WTC11 (cell line): ENCODE data around the gene RIMBP2. TPM values are rescaled to one million over a fixed set of nuclear protein-coding genes. Genes with fewer than 3 reads are reported as not detected.

Source experiments
- ATAC-seq: fragments of 200-7000 bp; cut with Tn5 transposase; 2 replicates; pipeline ENCODE4 v1.10.0; 2021; ENCODE audit warnings: mild to moderate bottlenecking, moderate library complexity
- CTCF ChIA-PET: fragments of 300-600 bp; sonication (Branson Sonifier 250); formaldehyde crosslinking; loops from one replicate; lab custom pipeline; 2021; ENCODE audit warnings: antibody characterized with exemption; lab: Charles Lee
- POLR2A ChIA-PET: fragments of 350-600 bp; sonication (Branson Sonifier 250); formaldehyde crosslinking; loops from one replicate; lab custom pipeline; 2021; ENCODE audit warnings: antibody characterized with exemption; lab: Charles Lee
- DNase-seq: peaks from one replicate; pipeline ENCODE4 v3.0.0; 2021; ENCODE audit warnings: low spot score
- H3K27ac Mint-ChIP-seq: 2 replicates; pipeline ENCODE4 v1.8.0; 2021; ENCODE audit warnings: mixed read lengths
- H3K27me3 Mint-ChIP-seq: 2 replicates; pipeline ENCODE4 v1.8.0; 2021; ENCODE audit warnings: low read depth, mild to moderate bottlenecking, moderate library complexity, mixed read lengths
- H3K36me3 Mint-ChIP-seq: 2 replicates; pipeline ENCODE4 v1.8.0; 2021; ENCODE audit warnings: mixed read lengths
- H3K4me1 Mint-ChIP-seq: 2 replicates; pipeline ENCODE4 v1.8.0; 2022; ENCODE audit warnings: mixed read lengths
- H3K4me3 Mint-ChIP-seq: 2 replicates; pipeline ENCODE4 v1.8.0; 2021; ENCODE audit warnings: mild to moderate bottlenecking, moderate library complexity, mixed read lengths
- H3K9me3 Mint-ChIP-seq: 2 replicates; pipeline ENCODE4 v1.8.0; 2021; ENCODE audit warnings: mixed read lengths
- ATF1 ChIP-seq: sonication (generic); formaldehyde crosslinking; IDR thresholded peaks from 2 replicates; pipeline ENCODE4 v1.8.1; 2023; ENCODE audit warnings: mild to moderate bottlenecking, moderate library complexity, missing genetic modification reagents
- EMX1 ChIP-seq: fragments of 250-450 bp; sonication (Bioruptor Pico); IDR thresholded peaks from 2 replicates; pipeline ENCODE4 v1.8.0; 2021; ENCODE audit warnings: mild to moderate bottlenecking
- ESRRA ChIP-seq: sonication (generic); formaldehyde crosslinking; IDR thresholded peaks from 2 replicates; pipeline ENCODE4 v1.8.1; 2022; ENCODE audit warnings: mild to moderate bottlenecking, missing genetic modification reagents, borderline replicate concordance
- GABPB1 ChIP-seq: sonication (generic); formaldehyde crosslinking; IDR thresholded peaks from 2 replicates; pipeline ENCODE4 v1.8.1; 2023; ENCODE audit warnings: mild to moderate bottlenecking, missing genetic modification reagents
- HMGA2 ChIP-seq: fragments of 250-450 bp; sonication (Bioruptor Pico); IDR thresholded peaks from 2 replicates; pipeline ENCODE4 v1.4.0; 2021; ENCODE audit warnings: mild to moderate bottlenecking, moderate library complexity
- MXD4 ChIP-seq: fragments of 250-450 bp; sonication (Bioruptor Pico); IDR thresholded peaks from 2 replicates; pipeline ENCODE4 v1.8.0; 2021; ENCODE audit warnings: mild to moderate bottlenecking, moderate library complexity, borderline replicate concordance
- OVOL2 ChIP-seq: fragments of 250-450 bp; sonication (Bioruptor Pico); IDR thresholded peaks from 2 replicates; pipeline ENCODE4 v1.9.0; 2021; ENCODE audit warnings: mild to moderate bottlenecking, borderline replicate concordance
- RELA ChIP-seq: sonication (generic); formaldehyde crosslinking; IDR thresholded peaks from 2 replicates; pipeline ENCODE4 v1.8.1; 2022; ENCODE audit warnings: missing genetic modification reagents, mild to moderate bottlenecking, borderline replicate concordance
- SMAD3 ChIP-seq: sonication (generic); formaldehyde crosslinking; IDR thresholded peaks from 2 replicates; pipeline ENCODE4 v1.8.0; 2022; ENCODE audit warnings: missing genetic modification reagents, mild to moderate bottlenecking, borderline replicate concordance
- SOX15 ChIP-seq: fragments of 250-450 bp; sonication (Bioruptor Pico); IDR thresholded peaks from 2 replicates; pipeline ENCODE4 v1.9.0; 2021; ENCODE audit warnings: mild to moderate bottlenecking
- TCF7 ChIP-seq: sonication (generic); formaldehyde crosslinking; IDR thresholded peaks from 2 replicates; pipeline ENCODE4 v1.8.0; 2022; ENCODE audit warnings: mild to moderate bottlenecking, low read depth, missing genetic modification reagents, moderate library complexity
- TP53 ChIP-seq: sonication (generic); formaldehyde crosslinking; IDR thresholded peaks from 2 replicates; pipeline ENCODE4 v1.8.1; 2023; ENCODE audit warnings: mild to moderate bottlenecking, missing genetic modification reagents
- USF2 ChIP-seq: sonication (generic); formaldehyde crosslinking; IDR thresholded peaks from 2 replicates; pipeline ENCODE4 v1.8.1; 2023; ENCODE audit warnings: mild to moderate bottlenecking, missing genetic modification reagents, moderate library complexity
- ZMAT4 ChIP-seq: fragments of 250-450 bp; sonication (Bioruptor Pico); IDR thresholded peaks from 2 replicates; pipeline ENCODE4 v1.9.0; 2021; ENCODE audit warnings: mild to moderate bottlenecking
- ZNF219 ChIP-seq: sonication (generic); formaldehyde crosslinking; IDR thresholded peaks from 2 replicates; pipeline ENCODE4 v1.8.0; 2023; ENCODE audit warnings: missing genetic modification reagents, mild to moderate bottlenecking, borderline replicate concordance
- ZNF416 ChIP-seq: fragments of 250-450 bp; sonication (Bioruptor Pico); IDR thresholded peaks from 2 replicates; pipeline ENCODE4 v1.9.0; 2021; ENCODE audit warnings: mild to moderate bottlenecking, inconsistent platforms
- ZSCAN18 ChIP-seq: fragments of 250-450 bp; sonication (Bioruptor Pico); IDR thresholded peaks from 2 replicates; pipeline ENCODE4 v2.1.2; 2022; ENCODE audit warnings: mild to moderate bottlenecking, moderate library complexity
- total RNA-seq: library from RNA; stranded (reverse); gene quantifications from 3 replicates; pipeline ENCODE4 v1.2.3, GENCODE V29; 2021
- TF ChIP-seq, protein P1 (sequence below): fragments of 250-450 bp; sonication (Bioruptor Pico); IDR thresholded peaks from 2 replicates; pipeline ENCODE4 v1.9.0; 2021; ENCODE audit warnings: mild to moderate bottlenecking, borderline replicate concordance
- TF ChIP-seq, protein P2 (sequence below): sonication (generic); formaldehyde crosslinking; IDR thresholded peaks from 2 replicates; pipeline ENCODE4 v1.8.1; 2022; ENCODE audit warnings: mild to moderate bottlenecking, moderate library complexity, missing genetic modification reagents
- TF ChIP-seq, protein P3 (sequence below): sonication (generic); formaldehyde crosslinking; IDR thresholded peaks from 2 replicates; pipeline ENCODE4 v1.8.1; 2023; ENCODE audit warnings: mild to moderate bottlenecking, missing genetic modification reagents, borderline replicate concordance
- TF ChIP-seq, protein P4 (sequence below): sonication (generic); formaldehyde crosslinking; conservative IDR thresholded peaks from 2 replicates; pipeline ENCODE4 v1.8.1; 2022; ENCODE audit warnings: mild to moderate bottlenecking, missing genetic modification reagents

Gene RIMBP2
- total RNA-seq, 1 experiment from 2014 or later = 2.6 TPM

DNA sequence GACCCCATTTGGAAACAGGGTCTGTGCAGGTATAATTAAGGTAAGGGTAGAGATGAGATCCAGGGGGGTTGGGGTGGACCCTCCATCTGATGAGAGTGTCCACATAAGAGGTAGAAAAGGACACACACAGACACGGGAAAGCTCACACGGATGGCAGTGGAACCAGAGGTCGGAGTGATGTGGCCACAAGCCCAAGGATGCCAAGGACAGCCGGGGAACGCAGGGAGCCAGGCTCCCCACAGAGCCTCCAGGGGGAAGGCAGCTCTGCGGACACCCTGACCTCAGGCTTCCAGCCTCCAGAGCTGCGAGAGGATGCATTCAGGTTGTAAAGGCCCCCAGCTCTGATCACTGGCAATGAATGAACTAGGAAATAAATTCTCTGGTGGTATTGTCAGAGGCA is 33.0 kb downstream of the RIMBP2 start:
- Mint-ChIP-seq H3K36me3 (no peaks in the 10 kb centered on the region), H3K9me3 (no peaks in the 10 kb centered on the region), H3K27me3 (peaks cover 3% of the 10 kb centered on the region; the same call in 1 of the 2 replicates), H3K4me3 (no peak overlapping the region), H3K4me1 (0 out of 2 replicates have a peak, but pooled peaks cover 2% of the 10 kb centered on the region), H3K27ac (no peak overlapping the region)
- POLR2A ChIA-PET = no interaction called here
- TF ChIP-seq HMGA2 (CRISPR knock-in tag) (no peak), ESRRA (CRISPR knock-in tag) (no peak), ZSCAN18 (CRISPR knock-in tag) (no peak), RELA (no peak), TP53 (CRISPR knock-in tag) (no peak), USF2 (CRISPR knock-in tag) (no peak), EMX1 (CRISPR knock-in tag) (no peak), ZNF219 (CRISPR knock-in tag) (no peak)
- TF ChIP-seq, protein P1, sequence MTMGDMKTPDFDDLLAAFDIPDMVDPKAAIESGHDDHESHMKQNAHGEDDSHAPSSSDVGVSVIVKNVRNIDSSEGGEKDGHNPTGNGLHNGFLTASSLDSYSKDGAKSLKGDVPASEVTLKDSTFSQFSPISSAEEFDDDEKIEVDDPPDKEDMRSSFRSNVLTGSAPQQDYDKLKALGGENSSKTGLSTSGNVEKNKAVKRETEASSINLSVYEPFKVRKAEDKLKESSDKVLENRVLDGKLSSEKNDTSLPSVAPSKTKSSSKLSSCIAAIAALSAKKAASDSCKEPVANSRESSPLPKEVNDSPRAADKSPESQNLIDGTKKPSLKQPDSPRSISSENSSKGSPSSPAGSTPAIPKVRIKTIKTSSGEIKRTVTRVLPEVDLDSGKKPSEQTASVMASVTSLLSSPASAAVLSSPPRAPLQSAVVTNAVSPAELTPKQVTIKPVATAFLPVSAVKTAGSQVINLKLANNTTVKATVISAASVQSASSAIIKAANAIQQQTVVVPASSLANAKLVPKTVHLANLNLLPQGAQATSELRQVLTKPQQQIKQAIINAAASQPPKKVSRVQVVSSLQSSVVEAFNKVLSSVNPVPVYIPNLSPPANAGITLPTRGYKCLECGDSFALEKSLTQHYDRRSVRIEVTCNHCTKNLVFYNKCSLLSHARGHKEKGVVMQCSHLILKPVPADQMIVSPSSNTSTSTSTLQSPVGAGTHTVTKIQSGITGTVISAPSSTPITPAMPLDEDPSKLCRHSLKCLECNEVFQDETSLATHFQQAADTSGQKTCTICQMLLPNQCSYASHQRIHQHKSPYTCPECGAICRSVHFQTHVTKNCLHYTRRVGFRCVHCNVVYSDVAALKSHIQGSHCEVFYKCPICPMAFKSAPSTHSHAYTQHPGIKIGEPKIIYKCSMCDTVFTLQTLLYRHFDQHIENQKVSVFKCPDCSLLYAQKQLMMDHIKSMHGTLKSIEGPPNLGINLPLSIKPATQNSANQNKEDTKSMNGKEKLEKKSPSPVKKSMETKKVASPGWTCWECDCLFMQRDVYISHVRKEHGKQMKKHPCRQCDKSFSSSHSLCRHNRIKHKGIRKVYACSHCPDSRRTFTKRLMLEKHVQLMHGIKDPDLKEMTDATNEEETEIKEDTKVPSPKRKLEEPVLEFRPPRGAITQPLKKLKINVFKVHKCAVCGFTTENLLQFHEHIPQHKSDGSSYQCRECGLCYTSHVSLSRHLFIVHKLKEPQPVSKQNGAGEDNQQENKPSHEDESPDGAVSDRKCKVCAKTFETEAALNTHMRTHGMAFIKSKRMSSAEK (CRISPR knock-in tag) = no peak
- TF ChIP-seq, protein P2, sequence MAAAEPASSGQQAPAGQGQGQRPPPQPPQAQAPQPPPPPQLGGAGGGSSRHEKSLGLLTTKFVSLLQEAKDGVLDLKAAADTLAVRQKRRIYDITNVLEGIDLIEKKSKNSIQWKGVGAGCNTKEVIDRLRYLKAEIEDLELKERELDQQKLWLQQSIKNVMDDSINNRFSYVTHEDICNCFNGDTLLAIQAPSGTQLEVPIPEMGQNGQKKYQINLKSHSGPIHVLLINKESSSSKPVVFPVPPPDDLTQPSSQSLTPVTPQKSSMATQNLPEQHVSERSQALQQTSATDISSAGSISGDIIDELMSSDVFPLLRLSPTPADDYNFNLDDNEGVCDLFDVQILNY (CRISPR knock-in tag) = no peak
- no peak for ATAC-seq
- no peak for DNase-seq
- CTCF ChIA-PET = no interaction called here

- H3K27me3 Mint-ChIP-seq = no peaks in the 10 kb centered on the region
- H3K9me3 Mint-ChIP-seq = no peaks in the 10 kb centered on the region
These were observed 35.6 kb downstream of the RIMBP2 start for GRCh38 chr12:130680451-130680990.

More at GRCh38 chr12:130680451-130680990, 35.6 kb downstream of the RIMBP2 start:
- ChIA-PET CTCF (no interaction called here), POLR2A (no interaction called here)
- Mint-ChIP-seq H3K4me1 (0 out of 2 replicates have a peak, but pooled peaks cover 2% of the 10 kb centered on the region), H3K27ac (no peak overlapping the region; the same call in 1 of the 2 replicates), H3K4me3 (no peak overlapping the region), H3K36me3 (no peaks in the 10 kb centered on the region)
- no peak for DNase-seq
- TF ChIP-seq, protein P3, sequence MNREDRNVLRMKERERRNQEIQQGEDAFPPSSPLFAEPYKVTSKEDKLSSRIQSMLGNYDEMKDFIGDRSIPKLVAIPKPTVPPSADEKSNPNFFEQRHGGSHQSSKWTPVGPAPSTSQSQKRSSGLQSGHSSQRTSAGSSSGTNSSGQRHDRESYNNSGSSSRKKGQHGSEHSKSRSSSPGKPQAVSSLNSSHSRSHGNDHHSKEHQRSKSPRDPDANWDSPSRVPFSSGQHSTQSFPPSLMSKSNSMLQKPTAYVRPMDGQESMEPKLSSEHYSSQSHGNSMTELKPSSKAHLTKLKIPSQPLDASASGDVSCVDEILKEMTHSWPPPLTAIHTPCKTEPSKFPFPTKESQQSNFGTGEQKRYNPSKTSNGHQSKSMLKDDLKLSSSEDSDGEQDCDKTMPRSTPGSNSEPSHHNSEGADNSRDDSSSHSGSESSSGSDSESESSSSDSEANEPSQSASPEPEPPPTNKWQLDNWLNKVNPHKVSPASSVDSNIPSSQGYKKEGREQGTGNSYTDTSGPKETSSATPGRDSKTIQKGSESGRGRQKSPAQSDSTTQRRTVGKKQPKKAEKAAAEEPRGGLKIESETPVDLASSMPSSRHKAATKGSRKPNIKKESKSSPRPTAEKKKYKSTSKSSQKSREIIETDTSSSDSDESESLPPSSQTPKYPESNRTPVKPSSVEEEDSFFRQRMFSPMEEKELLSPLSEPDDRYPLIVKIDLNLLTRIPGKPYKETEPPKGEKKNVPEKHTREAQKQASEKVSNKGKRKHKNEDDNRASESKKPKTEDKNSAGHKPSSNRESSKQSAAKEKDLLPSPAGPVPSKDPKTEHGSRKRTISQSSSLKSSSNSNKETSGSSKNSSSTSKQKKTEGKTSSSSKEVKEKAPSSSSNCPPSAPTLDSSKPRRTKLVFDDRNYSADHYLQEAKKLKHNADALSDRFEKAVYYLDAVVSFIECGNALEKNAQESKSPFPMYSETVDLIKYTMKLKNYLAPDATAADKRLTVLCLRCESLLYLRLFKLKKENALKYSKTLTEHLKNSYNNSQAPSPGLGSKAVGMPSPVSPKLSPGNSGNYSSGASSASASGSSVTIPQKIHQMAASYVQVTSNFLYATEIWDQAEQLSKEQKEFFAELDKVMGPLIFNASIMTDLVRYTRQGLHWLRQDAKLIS (CRISPR knock-in tag) = no peak
- no peak for TF ChIP-seq GABPB1
- TF ChIP-seq, protein P4, sequence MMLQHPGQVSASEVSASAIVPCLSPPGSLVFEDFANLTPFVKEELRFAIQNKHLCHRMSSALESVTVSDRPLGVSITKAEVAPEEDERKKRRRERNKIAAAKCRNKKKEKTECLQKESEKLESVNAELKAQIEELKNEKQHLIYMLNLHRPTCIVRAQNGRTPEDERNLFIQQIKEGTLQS (CRISPR knock-in tag) = no peak
- TF ChIP-seq ATF1 (CRISPR knock-in tag) = no peak
- no peak for TF ChIP-seq SOX15
- no peak for TF ChIP-seq MXD4 (CRISPR knock-in tag)
- no peak for TF ChIP-seq OVOL2 (CRISPR knock-in tag)
- TF ChIP-seq TCF7 (CRISPR knock-in tag) = no peak
- no peak for TF ChIP-seq SMAD3 (CRISPR knock-in tag)
- no peak for TF ChIP-seq ZNF416 (CRISPR knock-in tag)
- TF ChIP-seq ZMAT4 (CRISPR knock-in tag) = no peak
- no peak for ATAC-seq
